GM18868 (cell line): ENCODE results near the gene MAP3K6.

Experiments
- ATAC-seq: cut with Tn5 transposase; IDR thresholded peaks from one replicate; pipeline ENCODE4 v1.9.1; 2021; ENCODE audit warnings: mild to moderate bottlenecking, moderate library complexity; ENCODE audit not compliant: unreplicated experiment

Gene MAP3K6

GRCh38 chr1:27356619-27357280 is 10.0 kb downstream of the MAP3K6 start:
- no peak for ATAC-seq

- ATAC-seq = no peak
Measured at GRCh38 chr1:27356277-27356618, 10.5 kb downstream of the MAP3K6 start.

GRCh38 chr1:27355683-27356082 is 11.1 kb downstream of the MAP3K6 start:
- ATAC-seq = no peak

GRCh38 chr1:27353629-27354028 is 13.1 kb downstream of the MAP3K6 start:
- no peak for ATAC-seq

GRCh38 chr1:27353166-27353565 is 13.6 kb downstream of the MAP3K6 start:
- ATAC-seq = no peak

- no peak for ATAC-seq
Measured at GRCh38 chr1:27351541-27352107, 15.1 kb downstream of the MAP3K6 start.

- ATAC-seq = no peak
Measured at GRCh38 chr1:27350663-27351540, 15.9 kb downstream of the MAP3K6 start.

GRCh38 chr1:27349784-27350662 is 16.7 kb downstream of the MAP3K6 start:
- ATAC-seq = no peak

GRCh38 chr1:27348861-27349783 is 17.6 kb downstream of the MAP3K6 start:
- ATAC-seq = no peak

- ATAC-seq = no peak
Measured at GRCh38 chr1:27346991-27347624, 19.7 kb downstream of the MAP3K6 start.

GRCh38 chr1:27346357-27346756 is 20.4 kb downstream of the MAP3K6 start:
- no peak for ATAC-seq

GRCh38 chr1:27345272-27345671 is 21.5 kb downstream of the MAP3K6 start:
- ATAC-seq = no peak

- ATAC-seq = no peak
Measured at GRCh38 chr1:27343639-27344025, 23.1 kb downstream of the MAP3K6 start.

- no peak for ATAC-seq
Measured at GRCh38 chr1:27342778-27343638, 23.8 kb downstream of the MAP3K6 start.

GRCh38 chr1:27342391-27342777 is 24.4 kb downstream of the MAP3K6 start:
- no peak for ATAC-seq

GRCh38 chr1:27341525-27342252 is 25.1 kb downstream of the MAP3K6 start, which contains the start of gene SYTL1:
Gene SYTL1, plus strand, starts transcription at chr1:27342022. Its CDS starts 3,313 bp downstream, at chr1:27345335.
- peak; percentile 46 for ATAC-seq

GRCh38 chr1:27339213-27339612 is 27.5 kb downstream of the MAP3K6 start:
- no peak for ATAC-seq

GRCh38 chr1:27338751-27339150 is 28.0 kb downstream of the MAP3K6 start:
- ATAC-seq = no peak
